GM21423 (cell line): Measurements from ENCODE around the gene ANKRD44.

Source experiments
- ATAC-seq: cut with Tn5 transposase; IDR thresholded peaks from one replicate; pipeline ENCODE4 v1.9.1; 2021; ENCODE audit warnings: mild to moderate bottlenecking, moderate library complexity; ENCODE audit not compliant: unreplicated experiment

ANKRD44 gene

GRCh38 chr2:197156771-197157170 lies 153.8 kb downstream of the ANKRD44 start:
- no peak for ATAC-seq

GRCh38 chr2:197152451-197153228 lies 157.9 kb downstream of the ANKRD44 start:
- peak; percentile 86 for ATAC-seq

- ATAC-seq: no peak
Observed at GRCh38 chr2:197149546-197149945, 161.0 kb downstream of the ANKRD44 start.

- no peak for ATAC-seq
Observed at GRCh38 chr2:197148401-197148800, 162.2 kb downstream of the ANKRD44 start.

- ATAC-seq: no peak
Observed at GRCh38 chr2:197147942-197148341, 162.6 kb downstream of the ANKRD44 start.

GRCh38 chr2:197146995-197147394 lies 163.6 kb downstream of the ANKRD44 start:
- ATAC-seq: no peak

- peak; percentile 96 for ATAC-seq
Observed at GRCh38 chr2:197145471-197146056, 165.0 kb downstream of the ANKRD44 start.

- no peak for ATAC-seq
Observed at GRCh38 chr2:197144183-197144582, 166.4 kb downstream of the ANKRD44 start.

- ATAC-seq: no peak
Observed at GRCh38 chr2:197141702-197142473, 168.7 kb downstream of the ANKRD44 start.

GRCh38 chr2:197140045-197140444 lies 170.5 kb downstream of the ANKRD44 start:
- ATAC-seq: no peak

- no peak for ATAC-seq
Observed at GRCh38 chr2:197138506-197138905, 172.1 kb downstream of the ANKRD44 start.

GRCh38 chr2:197137826-197138477 lies 172.6 kb downstream of the ANKRD44 start:
- ATAC-seq: no peak

- no peak for ATAC-seq
Observed at GRCh38 chr2:197137231-197137630, 173.3 kb downstream of the ANKRD44 start.

- ATAC-seq: no peak
Observed at GRCh38 chr2:197136452-197136851, 174.1 kb downstream of the ANKRD44 start.

- no peak for ATAC-seq
Observed at GRCh38 chr2:197135806-197136205, 174.8 kb downstream of the ANKRD44 start.

- ATAC-seq: no peak
Observed at GRCh38 chr2:197134206-197134605, 176.4 kb downstream of the ANKRD44 start.

- peak; percentile 66 for ATAC-seq
Observed at GRCh38 chr2:197131558-197131855, 179.1 kb downstream of the ANKRD44 start.

GRCh38 chr2:197130318-197130717 lies 180.3 kb downstream of the ANKRD44 start:
- ATAC-seq: peak; percentile 86

- no peak for ATAC-seq
Observed at GRCh38 chr2:197128897-197129296, 181.7 kb downstream of the ANKRD44 start.

GRCh38 chr2:197128126-197128525 lies 182.5 kb downstream of the ANKRD44 start:
- ATAC-seq: no peak

- ATAC-seq: no peak
Observed at GRCh38 chr2:197126630-197127352, 183.8 kb downstream of the ANKRD44 start.
